Small intestine (tissue), 7 donors: ENCODE measurements around the gene ZNF688. TPM values are rescaled to one million over a fixed set of nuclear protein-coding genes. Genes with fewer than 3 reads are reported as not detected.
A peak's percentile ranks its signal among the peaks of the same experiment; 100 is the strongest.

ENCODE experiments used
- DNase-seq, 2 donors: peaks; one replicate each; pipeline versions ENCODE4 v3.0.0 to v3.0.0-alpha.2; 2013
- FAIRE-seq: peaks from 2 replicates; lab custom pipeline; 2012; peaks lifted over from hg19 to GRCh38; lab: Jason Lieb, UNC
- H3K27ac ChIP-seq, 3 donors: one replicate each; pipeline ENCODE4 v1.5.1; 2013; ENCODE audit warnings: low read length in 2 of 3, mild to moderate bottlenecking in 2 of 3, control low read depth in 1 of 3, inconsistent platforms in 1 of 3, low read depth in 1 of 3, moderate library complexity in 1 of 3
- H3K27me3 ChIP-seq, 3 donors: one replicate each; pipeline ENCODE4 v1.6.1; 2013; ENCODE audit warnings: low read length in 3 of 3, inconsistent platforms in 1 of 3; ENCODE audit not compliant: control insufficient read depth in 3 of 3, insufficient read depth in 3 of 3
- H3K36me3 ChIP-seq, 3 donors: one replicate each; pipeline ENCODE4 v1.6.1; 2013; ENCODE audit warnings: low read length in 3 of 3, inconsistent platforms in 1 of 3, low read depth in 1 of 3, mild to moderate bottlenecking in 1 of 3, moderate library complexity in 1 of 3; ENCODE audit not compliant: control insufficient read depth in 3 of 3, insufficient read depth in 2 of 3
- H3K4me1 ChIP-seq, 3 donors: one replicate each; pipeline ENCODE4 v1.6.1; 2013; ENCODE audit warnings: low read length in 2 of 3, inconsistent platforms in 1 of 3, low read depth in 1 of 3, mild to moderate bottlenecking in 1 of 3, moderate library complexity in 1 of 3; ENCODE audit not compliant: control insufficient read depth in 3 of 3, insufficient read depth in 2 of 3
- H3K4me3 ChIP-seq, 3 donors: one replicate each; pipeline ENCODE4 v1.5.1; 2013; ENCODE audit warnings: low read length in 3 of 3, control low read depth in 1 of 3, inconsistent platforms in 1 of 3, low read depth in 1 of 3, mild to moderate bottlenecking in 1 of 3, moderate library complexity in 1 of 3
- H3K9me3 ChIP-seq, 2 donors: one replicate each; pipeline ENCODE4 v1.6.1; 2013; ENCODE audit warnings: low read depth in 1 of 2, low read length in 1 of 2; ENCODE audit not compliant: control insufficient read depth in 2 of 2, insufficient read depth in 1 of 2
- WGBS, 3 donors: extraction: QIAGEN DNeasy Blood & Tissue Kit; methylation state at CpG; one replicate each; pipeline ENCODE4 v1.1.7; 2013; 5-methylcytosine and 5-hydroxymethylcytosine counted together
- polyA plus RNA-seq, 4 donors: library from polyadenylated mRNA; stranded (reverse) in 3 of 4; unstranded in 1 of 4; fragments of 200-250 nt in 3 of 4; fragments of 120-200 nt in 1 of 4; gene quantifications; one replicate each; pipeline versions ENCODE4 v1.2.1 to v1.2.3, GENCODE V29; 2013
- donor health status: healthy with polysubstance abuse.
- donor health status: control.
- donor health status: control.
- donor health status: Bipolar disorder and iron deficiency.
- donor health status: healthy.

The ZNF688 gene
- polyA plus RNA-seq, 4 donors: 14.9 to 46.7 (median 24.4) TPM

GRCh38 chr16:30530163-30531037 is 41.1 kb downstream of the ZNF688 start:
- WGBS, 3 donors: 60 to 68% (median 67%) methylated on average over 13 of the region's 13 CpGs
- no peak overlapping the region for H3K4me3 ChIP-seq
- H3K27ac ChIP-seq: peak overlapping the region in 1 of 3 donors; percentile 42
- H3K27me3 ChIP-seq: no peaks in the 10 kb centered on the region
- DNase-seq (no peak), FAIRE-seq (no peak)
- H3K4me1 ChIP-seq: peaks cover 2 to 54% (median 4%) of the 10 kb centered on the region in 3 donors
- H3K36me3 ChIP-seq: peaks cover 0 to 38% (median 3%) of the 10 kb centered on the region in 3 donors
- no peaks in the 10 kb centered on the region for H3K9me3 ChIP-seq

- peaks cover 2 to 59% (median 4%) of the 10 kb centered on the region in 3 donors for H3K4me1 ChIP-seq
- WGBS, 3 donors: 58 to 77% (median 63%) methylated on average over 4 of the region's 4 CpGs
- DNase-seq: no peak
- peaks cover 0 to 4% of the 10 kb centered on the region in 2 donors for H3K9me3 ChIP-seq
- peaks cover 0 to 52% (median 3%) of the 10 kb centered on the region in 3 donors for H3K36me3 ChIP-seq
- no peak for FAIRE-seq
- H3K27me3 ChIP-seq: no peaks in the 10 kb centered on the region
- H3K4me3 ChIP-seq: no peak overlapping the region
- H3K27ac ChIP-seq: no peak overlapping the region
These were observed 42.6 kb downstream of the ZNF688 start for GRCh38 chr16:30528799-30529457.

- H3K27ac ChIP-seq: peak overlapping the region; percentile 66 to 100 (median 81)
- DNase-seq: no peak
- H3K4me1 ChIP-seq: peaks cover 4 to 59% (median 5%) of the 10 kb centered on the region in 3 donors
- peaks cover 0 to 53% (median 3%) of the 10 kb centered on the region in 3 donors for H3K36me3 ChIP-seq
- peak overlapping the region in 2 of 3 donors; percentile 4 to 95 for H3K4me3 ChIP-seq
- FAIRE-seq: no peak
- WGBS, 3 donors: 5 to 11% (median 9%) methylated on average over 14 of the region's 14 CpGs
- peaks cover 0 to 4% of the 10 kb centered on the region in 2 donors for H3K9me3 ChIP-seq
- no peaks in the 10 kb centered on the region for H3K27me3 ChIP-seq
These were observed 43.8 kb downstream of the ZNF688 start for GRCh38 chr16:30527635-30528178.

GRCh38 chr16:30526823-30527634 is 44.5 kb downstream of the ZNF688 start:
- 0% methylated on average over 53 to 79 of the region's 79 CpGs for WGBS, 3 donors
- DNase-seq (peak; percentile 99 to 100), FAIRE-seq (no peak)
- Histone ChIP-seq H3K36me3 (peaks cover 0 to 46% (median 3%) of the 10 kb centered on the region in 3 donors), H3K4me3 (peak overlapping the region; percentile 76 to 95 (median 87)), H3K27ac (peak overlapping the region; percentile 95 to 100 (median 98)), H3K9me3 (peaks cover 0 to 4% of the 10 kb centered on the region in 2 donors), H3K27me3 (no peaks in the 10 kb centered on the region), H3K4me1 (peaks cover 4 to 64% (median 5%) of the 10 kb centered on the region in 3 donors)

GRCh38 chr16:30526137-30526822 is 45.2 kb downstream of the ZNF688 start, which contains the start of gene ZNF768:
Gene ZNF768, minus strand, starts transcription at chr16:30526566. Its CDS starts 153 bp downstream, at chr16:30526413.
- 1 to 2% (median 1%) methylated on average over 38 to 73 of the region's 73 CpGs for WGBS, 3 donors
- H3K4me3 ChIP-seq: peak within 1 kb of the TSS; percentile 76 to 95 (median 87)

GRCh38 chr16:30525844-30526136 is 45.7 kb downstream of the ZNF688 start:
- no peak for DNase-seq
- Histone ChIP-seq H3K4me3 (peak overlapping the region; percentile 76 to 95 (median 87)), H3K27ac (peak overlapping the region; percentile 67 to 89 (median 84)), H3K4me1 (peaks cover 4 to 65% (median 5%) of the 10 kb centered on the region in 3 donors), H3K9me3 (peaks cover 0 to 4% of the 10 kb centered on the region in 2 donors), H3K36me3 (peaks cover 0 to 33% (median 0%) of the 10 kb centered on the region in 3 donors), H3K27me3 (no peaks in the 10 kb centered on the region)
- no peak for FAIRE-seq
- WGBS, 3 donors: 33 to 50% (median 47%) methylated on average over 4 of the region's 4 CpGs

More at GRCh38 chr16:30526137-30526822, 45.2 kb downstream of the ZNF688 start, which contains the start of gene ZNF768:
- Histone ChIP-seq H3K36me3 (peaks cover 0 to 38% (median under 1%) of the 10 kb centered on the region in 3 donors), H3K9me3 (peaks cover 0 to 4% of the 10 kb centered on the region in 2 donors), H3K4me1 (peaks cover 4 to 68% (median 5%) of the 10 kb centered on the region in 3 donors), H3K27me3 (no peaks in the 10 kb centered on the region), H3K27ac (peak within 1 kb of the TSS; percentile 95 to 100 (median 98))
- peak; percentile 27 to 82 for DNase-seq
- FAIRE-seq: no peak
